Lung (tissue), 12 donors: ENCODE measurements around the gene CBARP. TPM values are rescaled to one million over a fixed set of nuclear protein-coding genes. Genes with fewer than 3 reads are reported as not detected.

Experiments used
- ATAC-seq: fragments of 200-7000 bp; cut with Tn5 transposase; one replicate; pipeline ENCODE4 v1.9.1; 2020; ENCODE audit warnings: moderate number of reproducible peaks; ENCODE audit not compliant: insufficient read depth, low FRiP score
- DNase-seq, 3 donors: peaks; one replicate each; pipeline ENCODE4 v3.0.0-alpha.2; 2013 to 2017
- H3K27ac ChIP-seq, 2 donors: one replicate each; pipeline ENCODE4 v1.5.1; 2013; ENCODE audit warnings: mild to moderate bottlenecking in 2 of 2, moderate library complexity in 2 of 2, control low read depth in 1 of 2, inconsistent platforms in 1 of 2, low read depth in 1 of 2, low read length in 1 of 2
- H3K27me3 ChIP-seq, 3 donors: one replicate each; pipeline ENCODE4 v1.5.1; 2013; ENCODE audit warnings: low read length in 2 of 3; ENCODE audit not compliant: control insufficient read depth in 3 of 3, insufficient read depth in 3 of 3
- H3K36me3 ChIP-seq, 4 donors: one replicate each; pipeline ENCODE4 v1.5.1; 2013; ENCODE audit warnings: low read length in 4 of 4, mild to moderate bottlenecking in 1 of 4, moderate library complexity in 1 of 4; ENCODE audit not compliant: control insufficient read depth in 4 of 4, insufficient read depth in 4 of 4
- H3K4me1 ChIP-seq, 5 donors: one replicate each; pipeline ENCODE4 v1.5.1; 2013; ENCODE audit warnings: low read length in 5 of 5, mild to moderate bottlenecking in 2 of 5, moderate library complexity in 1 of 5; ENCODE audit not compliant: control insufficient read depth in 5 of 5, insufficient read depth in 5 of 5
- H3K4me3 ChIP-seq: one replicate; pipeline ENCODE4 v1.5.1; 2013; ENCODE audit warnings: mild to moderate bottlenecking, control low read depth, moderate library complexity
- H3K9ac ChIP-seq, 2 donors: one replicate each; pipeline ENCODE4 v1.5.1; 2013; ENCODE audit warnings: low read length in 2 of 2, control low read depth in 1 of 2; ENCODE audit not compliant: insufficient read depth in 1 of 2
- H3K9me3 ChIP-seq, 4 donors: one replicate each; pipeline ENCODE4 v1.5.1; 2013; ENCODE audit warnings: low read length in 3 of 4, mild to moderate bottlenecking in 1 of 4, moderate library complexity in 1 of 4; ENCODE audit not compliant: control insufficient read depth in 4 of 4, insufficient read depth in 3 of 4
- WGBS, 2 donors: extraction: QIAGEN DNeasy Blood & Tissue Kit; methylation state at CpG; one replicate each; pipeline ENCODE4 v1.1.7; 2013; 5-methylcytosine and 5-hydroxymethylcytosine counted together
- polyA plus RNA-seq, 2 donors: library from polyadenylated mRNA; stranded (reverse); fragments of 200-250 nt; gene quantifications; one replicate each; pipeline ENCODE4 v1.2.1, GENCODE V29; 2013
- total RNA-seq, 2 donors: library from RNA; depleted of rRNA in 1 of 2; stranded (reverse); fragments of >200 nt in 1 of 2; gene quantifications; one replicate each; pipeline ENCODE4 v1.2.1, GENCODE V29; 2014 to 2021
- TF ChIP-seq, protein P1 (sequence below): IDR thresholded peaks from 2 replicates; pipeline ENCODE4 v1.5.1; 2012; ENCODE audit warnings: mild to moderate bottlenecking; ENCODE audit errors: control extremely low read depth, extremely low read depth
- donor health status: control.
- donor health status: control.
- donor health status: Bipolar disorder and iron deficiency.
- donor health status: healthy.
- donor health status: DM: yes; HTN: yes; CAD: no.

The CBARP gene
- total and polyA plus RNA-seq, 4 donors = 0.23 to 0.83 (median 0.59) TPM

DNA sequence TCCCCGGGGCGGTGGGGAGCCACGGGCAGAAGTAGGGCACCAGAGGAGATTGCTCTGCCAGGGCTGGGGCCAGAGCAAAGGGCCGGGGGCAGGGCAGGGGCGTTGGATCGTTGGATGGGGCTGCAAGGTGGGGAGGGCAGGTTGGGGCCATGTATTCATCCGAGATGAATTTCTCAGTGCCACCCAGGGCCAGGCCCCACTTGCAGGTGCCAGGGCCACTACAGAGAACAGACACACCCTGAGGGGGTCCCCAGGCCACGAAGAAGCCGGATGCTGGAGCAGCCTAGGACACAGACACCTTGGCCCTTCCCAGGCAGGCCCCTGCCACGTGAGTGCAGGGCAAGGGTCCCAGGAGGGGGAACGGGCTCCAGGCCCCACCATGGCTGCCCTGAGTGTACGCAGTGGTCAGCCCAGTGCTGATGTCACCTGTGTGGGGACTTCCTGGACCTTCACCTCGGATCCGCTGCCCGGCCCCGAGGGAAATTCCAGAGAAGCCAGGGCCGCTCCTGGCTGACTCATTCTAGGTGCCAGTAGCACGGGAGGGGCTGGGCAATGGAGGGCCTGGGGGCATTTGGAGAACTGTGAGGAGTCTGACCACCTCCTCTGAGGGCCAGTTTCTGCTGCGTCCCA is 54.1 kb downstream of the CBARP start:
- no peaks in the 10 kb centered on the region for H3K27me3 ChIP-seq
- H3K4me3 ChIP-seq = no peak overlapping the region
- no peaks in the 10 kb centered on the region for H3K9me3 ChIP-seq
- peak overlapping the region in 1 of 2 donors; percentile 91 for H3K27ac ChIP-seq
- peak; percentile 10 for ATAC-seq
- no peak for DNase-seq
- H3K9ac ChIP-seq = no peak overlapping the region
- H3K36me3 ChIP-seq = no peaks in the 10 kb centered on the region
- WGBS, 2 donors = 63 to 84% methylated on average over 19 of the region's 19 CpGs
- peaks cover 0 to 10% (median 5%) of the 10 kb centered on the region in 5 donors for H3K4me1 ChIP-seq
- TF ChIP-seq, protein P1, sequence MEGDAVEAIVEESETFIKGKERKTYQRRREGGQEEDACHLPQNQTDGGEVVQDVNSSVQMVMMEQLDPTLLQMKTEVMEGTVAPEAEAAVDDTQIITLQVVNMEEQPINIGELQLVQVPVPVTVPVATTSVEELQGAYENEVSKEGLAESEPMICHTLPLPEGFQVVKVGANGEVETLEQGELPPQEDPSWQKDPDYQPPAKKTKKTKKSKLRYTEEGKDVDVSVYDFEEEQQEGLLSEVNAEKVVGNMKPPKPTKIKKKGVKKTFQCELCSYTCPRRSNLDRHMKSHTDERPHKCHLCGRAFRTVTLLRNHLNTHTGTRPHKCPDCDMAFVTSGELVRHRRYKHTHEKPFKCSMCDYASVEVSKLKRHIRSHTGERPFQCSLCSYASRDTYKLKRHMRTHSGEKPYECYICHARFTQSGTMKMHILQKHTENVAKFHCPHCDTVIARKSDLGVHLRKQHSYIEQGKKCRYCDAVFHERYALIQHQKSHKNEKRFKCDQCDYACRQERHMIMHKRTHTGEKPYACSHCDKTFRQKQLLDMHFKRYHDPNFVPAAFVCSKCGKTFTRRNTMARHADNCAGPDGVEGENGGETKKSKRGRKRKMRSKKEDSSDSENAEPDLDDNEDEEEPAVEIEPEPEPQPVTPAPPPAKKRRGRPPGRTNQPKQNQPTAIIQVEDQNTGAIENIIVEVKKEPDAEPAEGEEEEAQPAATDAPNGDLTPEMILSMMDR = no peak

DNA sequence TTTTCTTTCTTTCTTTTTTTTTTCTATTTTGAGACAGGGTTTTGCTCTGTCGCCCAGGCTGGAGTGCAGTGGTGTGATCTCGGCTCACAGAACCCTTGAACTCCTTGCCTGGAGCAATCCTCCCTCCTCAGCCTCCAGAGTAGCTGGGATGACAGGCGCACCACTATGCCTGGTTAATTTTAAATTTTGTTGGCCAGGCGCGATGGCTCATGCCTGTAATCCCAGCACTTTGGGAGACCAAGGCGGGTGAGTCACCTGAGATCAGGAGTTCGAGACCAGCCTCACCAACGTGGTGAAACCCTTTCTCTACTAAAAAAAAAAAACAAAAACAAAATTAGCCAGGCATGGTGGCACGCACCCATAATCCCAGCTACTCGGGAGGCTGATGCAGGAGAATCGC is 55.1 kb downstream of the CBARP start:
- Histone ChIP-seq H3K36me3 (no peaks in the 10 kb centered on the region), H3K27me3 (no peaks in the 10 kb centered on the region), H3K9me3 (no peaks in the 10 kb centered on the region), H3K4me3 (no peak overlapping the region), H3K9ac (no peak overlapping the region), H3K27ac (no peak overlapping the region), H3K4me1 (peaks cover 0 to 11% (median 5%) of the 10 kb centered on the region in 5 donors)
- ATAC-seq = no peak
- DNase-seq = no peak
- 94% methylated on average over 10 of the region's 11 CpGs; no CpG with 5 or more reads in 1 of the 2 donors for WGBS, 2 donors
- TF ChIP-seq, protein P1 = no peak

DNA sequence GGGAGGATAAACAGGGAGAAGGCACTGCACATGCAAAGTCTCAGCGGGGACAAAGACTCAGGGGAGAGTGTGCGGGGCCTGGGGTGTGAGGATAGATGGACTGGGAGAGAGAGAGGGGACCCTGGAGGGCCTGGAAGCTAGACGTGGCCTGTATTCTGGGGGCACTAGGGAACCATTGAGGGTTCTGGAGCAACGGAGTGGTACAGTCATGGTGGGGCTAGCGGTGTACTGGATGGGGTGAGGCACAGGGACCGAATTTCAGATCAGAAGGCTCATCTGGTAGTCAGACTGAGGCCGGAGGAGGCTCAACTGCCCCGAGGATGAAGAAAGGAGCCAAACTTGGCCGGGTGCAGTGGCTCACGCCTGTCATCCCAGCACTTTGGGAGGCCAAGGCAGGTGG is 55.7 kb downstream of the CBARP start:
- ATAC-seq (no peak), DNase-seq (no peak)
- Histone ChIP-seq H3K27me3 (no peaks in the 10 kb centered on the region), H3K36me3 (no peaks in the 10 kb centered on the region), H3K4me1 (peaks cover 0 to 11% (median 5%) of the 10 kb centered on the region in 5 donors), H3K4me3 (no peak overlapping the region), H3K27ac (peak overlapping the region in 1 of 2 donors; percentile 50), H3K9me3 (no peaks in the 10 kb centered on the region), H3K9ac (no peak overlapping the region)
- 93 to 96% methylated on average over 10 of the region's 10 CpGs for WGBS, 2 donors
- TF ChIP-seq, protein P1 = no peak

DNA sequence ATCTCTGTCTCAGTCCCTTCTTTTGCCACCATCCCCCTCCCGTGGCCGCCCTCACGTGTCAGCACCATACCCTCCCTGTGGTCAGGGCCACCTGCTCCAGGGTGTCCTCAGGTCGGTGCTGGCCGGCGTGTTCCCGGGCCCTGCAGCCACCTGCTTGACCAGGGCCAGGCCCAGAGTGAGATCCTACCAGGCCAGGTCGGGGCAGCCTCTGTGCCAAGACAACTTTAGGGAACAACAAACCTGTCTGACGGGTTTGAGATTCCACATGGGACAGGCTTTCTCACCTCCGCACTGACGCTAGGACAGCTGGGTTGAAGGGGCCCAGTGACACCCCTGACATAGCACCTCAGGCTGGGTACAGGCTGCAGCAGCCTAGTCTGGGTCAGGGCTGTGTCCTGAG is 56.2 kb downstream of the CBARP start:
- Histone ChIP-seq H3K36me3 (no peaks in the 10 kb centered on the region), H3K4me3 (no peak overlapping the region), H3K27ac (peak overlapping the region in 1 of 2 donors; percentile 50), H3K27me3 (no peaks in the 10 kb centered on the region), H3K9ac (no peak overlapping the region), H3K4me1 (peaks cover 0 to 11% (median 5%) of the 10 kb centered on the region in 5 donors), H3K9me3 (no peaks in the 10 kb centered on the region)
- ATAC-seq (no peak), DNase-seq (peak; percentile 20 to 63 (median 36))
- TF ChIP-seq, protein P1 = no peak
- WGBS, 2 donors = 64 to 75% methylated on average over 11 of the region's 11 CpGs
